GM12865 (cell line): ENCODE data around the gene PRIMPOL.
"Not testable (repeated sequence)": the region's sequence is repeated elsewhere in the genome, so short reads cannot be mapped to it uniquely, and the experiment has no call there.

ENCODE experiments used
- DNase-seq: peaks from one replicate; pipeline ENCODE4 v3.0.0; 2010; ENCODE audit warnings: low read depth
- H3K4me3 ChIP-seq: 2 replicates; pipeline ENCODE4 v1.5.1; 2011; ENCODE audit warnings: mild to moderate bottlenecking, low read depth, low read length, control low read depth
- TF ChIP-seq, protein P1 (sequence below): IDR thresholded peaks from 2 replicates; pipeline ENCODE4 v1.5.1; 2011; ENCODE audit warnings: low read length, control low read depth, low read depth, inconsistent platforms; ENCODE audit not compliant: insufficient read depth; ENCODE audit errors: missing control alignments

PRIMPOL gene

DNA sequence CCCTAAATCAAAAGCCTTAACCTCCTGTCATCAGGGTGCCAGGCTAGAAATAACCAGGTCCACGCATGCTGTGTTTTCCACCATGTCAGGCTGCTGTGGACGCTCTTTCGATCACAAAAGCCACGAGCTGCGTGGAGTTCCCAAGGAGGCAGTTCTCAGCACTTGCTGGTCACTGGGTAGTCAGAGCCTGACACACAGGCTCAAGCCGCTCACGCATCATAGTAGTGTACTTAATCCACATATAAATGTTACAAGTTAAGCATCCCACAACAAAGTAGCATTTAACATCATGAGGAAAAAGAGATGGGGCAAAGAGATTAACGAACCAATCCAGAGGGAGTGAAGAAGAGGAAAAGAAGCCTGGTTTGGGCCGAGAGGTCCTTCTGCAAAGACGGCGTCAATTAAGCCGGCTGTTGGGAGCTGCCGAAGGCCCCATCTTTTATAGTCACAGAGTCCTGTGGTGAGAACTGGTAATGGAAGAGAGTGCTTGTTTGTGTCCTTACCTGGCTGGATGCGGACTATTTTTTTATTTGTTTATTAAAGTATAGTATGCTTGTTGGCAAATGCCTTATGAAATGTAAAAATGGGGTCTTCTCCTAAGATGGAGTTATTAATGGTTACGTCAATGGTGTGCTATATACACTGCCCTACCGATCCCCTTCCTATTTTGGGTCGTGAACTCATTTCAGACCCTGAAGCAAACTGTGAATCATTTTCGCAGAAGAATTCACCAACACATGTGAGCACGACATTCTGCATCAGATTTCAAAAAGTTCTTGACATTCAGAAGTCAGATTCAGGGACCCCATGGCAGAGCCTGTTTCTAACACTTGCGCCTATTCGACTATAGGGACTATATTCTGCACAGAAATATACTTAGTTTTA is 675 bp downstream of the PRIMPOL start:
- TF ChIP-seq, protein P1, sequence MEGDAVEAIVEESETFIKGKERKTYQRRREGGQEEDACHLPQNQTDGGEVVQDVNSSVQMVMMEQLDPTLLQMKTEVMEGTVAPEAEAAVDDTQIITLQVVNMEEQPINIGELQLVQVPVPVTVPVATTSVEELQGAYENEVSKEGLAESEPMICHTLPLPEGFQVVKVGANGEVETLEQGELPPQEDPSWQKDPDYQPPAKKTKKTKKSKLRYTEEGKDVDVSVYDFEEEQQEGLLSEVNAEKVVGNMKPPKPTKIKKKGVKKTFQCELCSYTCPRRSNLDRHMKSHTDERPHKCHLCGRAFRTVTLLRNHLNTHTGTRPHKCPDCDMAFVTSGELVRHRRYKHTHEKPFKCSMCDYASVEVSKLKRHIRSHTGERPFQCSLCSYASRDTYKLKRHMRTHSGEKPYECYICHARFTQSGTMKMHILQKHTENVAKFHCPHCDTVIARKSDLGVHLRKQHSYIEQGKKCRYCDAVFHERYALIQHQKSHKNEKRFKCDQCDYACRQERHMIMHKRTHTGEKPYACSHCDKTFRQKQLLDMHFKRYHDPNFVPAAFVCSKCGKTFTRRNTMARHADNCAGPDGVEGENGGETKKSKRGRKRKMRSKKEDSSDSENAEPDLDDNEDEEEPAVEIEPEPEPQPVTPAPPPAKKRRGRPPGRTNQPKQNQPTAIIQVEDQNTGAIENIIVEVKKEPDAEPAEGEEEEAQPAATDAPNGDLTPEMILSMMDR, result no peak
- peak; percentile 46 for DNase-seq
- peak overlapping the region; percentile 89 for H3K4me3 ChIP-seq

DNA sequence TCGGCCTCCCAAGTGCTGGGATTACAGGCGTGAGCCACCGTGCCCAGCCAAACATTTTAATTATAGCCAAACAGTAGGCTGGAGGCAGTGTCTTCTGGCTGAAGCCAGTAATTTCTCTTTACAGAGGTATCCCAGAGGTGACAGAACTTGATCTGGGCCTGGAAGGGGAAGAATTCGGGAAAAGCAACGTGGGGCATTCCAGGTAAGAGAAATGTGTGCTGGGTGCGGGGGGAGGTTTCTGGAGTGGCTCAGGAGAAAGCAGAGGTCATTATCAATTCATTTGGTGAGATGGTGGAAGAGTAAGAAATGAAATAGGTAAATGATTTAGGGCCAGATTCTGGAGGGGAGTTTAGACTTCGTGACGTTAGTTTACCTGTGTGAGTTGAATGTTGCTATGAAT is 2.4 kb downstream of the PRIMPOL start:
- H3K4me3 ChIP-seq, result no peak overlapping the region
- TF ChIP-seq, protein P1, result no peak
- no peak for DNase-seq

DNA sequence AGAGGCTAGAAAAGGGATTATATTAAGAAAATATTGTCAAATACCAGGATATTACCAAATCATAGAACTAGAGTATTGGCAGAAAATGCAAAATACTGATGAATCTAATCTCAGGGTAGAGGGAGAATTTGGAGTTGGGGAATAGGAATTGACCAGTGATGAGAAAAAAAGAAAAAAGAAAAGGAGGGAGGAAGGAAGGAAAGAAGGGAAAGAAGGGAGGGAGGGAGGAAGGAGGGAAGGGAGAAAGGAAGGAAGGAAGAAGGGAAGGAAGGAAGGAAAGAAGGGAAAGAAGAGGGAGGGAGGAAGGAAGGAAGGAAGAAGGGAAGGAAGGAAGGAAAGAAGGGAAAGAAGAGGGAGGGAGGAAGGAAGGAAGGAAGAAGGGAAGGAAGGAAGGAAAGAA is 3.1 kb downstream of the PRIMPOL start:
- not testable (repeated sequence) for H3K4me3 ChIP-seq, DNase-seq

DNA sequence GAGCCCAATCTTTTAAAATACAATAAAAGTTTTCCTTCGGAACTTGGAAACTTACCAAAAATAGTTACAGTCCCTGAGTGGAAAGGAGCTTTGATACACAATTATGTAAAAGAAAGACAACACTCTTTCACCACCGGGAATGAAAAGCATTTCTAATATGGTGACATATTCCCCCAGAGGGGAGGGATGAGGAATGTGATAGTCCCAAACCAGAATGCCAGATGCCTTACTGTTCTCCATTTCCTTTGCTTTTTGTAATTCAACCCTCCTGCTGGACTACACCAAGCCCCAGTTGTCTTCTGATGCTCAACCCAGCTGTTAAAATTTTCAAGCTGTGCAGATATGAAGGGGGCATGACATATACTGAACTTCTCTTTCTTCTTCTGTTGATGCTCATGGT is 4.1 kb downstream of the PRIMPOL start:
- DNase-seq, result no peak
- TF ChIP-seq, protein P1, result no peak
- no peak overlapping the region for H3K4me3 ChIP-seq

DNA sequence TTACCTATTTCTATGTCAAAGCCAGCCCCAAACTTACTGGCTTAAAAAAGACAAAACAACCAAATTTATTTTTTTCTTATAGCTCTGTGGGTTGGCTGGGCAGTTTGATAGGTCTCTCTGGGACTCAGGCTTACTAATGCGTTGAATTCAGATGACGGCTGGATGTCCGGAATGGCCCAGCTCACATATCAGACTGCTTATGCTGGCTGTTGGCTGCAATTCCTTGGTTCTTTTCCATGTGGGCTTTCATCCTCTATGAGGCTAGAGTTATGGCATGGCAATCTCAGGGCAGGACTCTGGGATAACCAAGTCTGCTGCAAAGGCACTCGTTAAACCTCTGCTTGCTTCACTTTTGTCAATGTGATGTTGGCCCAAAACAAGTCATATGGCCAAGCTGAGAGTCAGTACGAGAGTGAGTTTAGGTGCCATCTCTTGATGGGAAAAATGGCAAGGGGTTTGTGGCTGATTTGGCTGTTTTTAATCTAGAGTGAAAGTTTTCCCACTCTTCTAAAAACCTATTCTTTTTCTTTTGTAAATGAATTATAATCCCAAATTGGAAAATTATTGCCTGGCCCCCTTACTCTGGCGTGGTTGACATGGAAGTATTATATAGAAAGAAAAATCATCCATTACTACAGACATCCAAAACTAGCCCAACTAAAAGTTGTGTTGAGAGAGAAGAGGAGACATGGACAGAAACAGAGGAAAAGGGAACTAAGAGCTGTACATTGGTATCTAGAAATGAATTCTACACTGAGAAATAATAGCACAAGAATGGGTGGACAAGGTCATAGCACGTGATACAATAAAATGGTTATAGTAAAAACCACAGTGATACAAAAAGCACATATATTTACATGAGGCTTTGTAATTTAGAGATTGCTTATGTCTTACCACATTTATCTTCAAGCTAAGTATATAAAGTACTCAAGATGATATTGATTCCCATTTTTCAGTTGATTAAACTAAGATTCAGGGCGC is 6.6 kb downstream of the PRIMPOL start:
- TF ChIP-seq, protein P1, result no peak
- no peak overlapping the region for H3K4me3 ChIP-seq
- no peak for DNase-seq

DNA sequence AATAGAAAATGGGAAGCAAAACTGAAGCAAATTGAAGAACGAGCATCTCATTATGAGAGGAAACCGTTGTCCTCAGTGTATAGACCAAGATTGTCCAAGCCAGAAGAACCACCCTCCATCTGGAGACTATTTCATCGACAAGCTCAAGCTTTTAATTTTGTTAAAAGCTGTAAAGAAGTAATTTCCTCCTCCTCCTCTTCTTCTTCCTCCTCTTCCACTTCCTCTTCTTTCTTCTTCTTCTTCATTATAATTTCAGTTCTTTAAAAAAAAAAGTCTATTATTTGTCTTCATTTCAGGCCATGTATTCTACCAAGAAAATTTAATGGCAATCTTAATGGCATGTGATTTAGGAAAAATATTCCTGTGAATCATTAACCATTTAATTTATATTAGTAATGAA is 7.6 kb downstream of the PRIMPOL start:
- no peak overlapping the region for H3K4me3 ChIP-seq
- no peak for DNase-seq
- TF ChIP-seq, protein P1, result no peak

DNA sequence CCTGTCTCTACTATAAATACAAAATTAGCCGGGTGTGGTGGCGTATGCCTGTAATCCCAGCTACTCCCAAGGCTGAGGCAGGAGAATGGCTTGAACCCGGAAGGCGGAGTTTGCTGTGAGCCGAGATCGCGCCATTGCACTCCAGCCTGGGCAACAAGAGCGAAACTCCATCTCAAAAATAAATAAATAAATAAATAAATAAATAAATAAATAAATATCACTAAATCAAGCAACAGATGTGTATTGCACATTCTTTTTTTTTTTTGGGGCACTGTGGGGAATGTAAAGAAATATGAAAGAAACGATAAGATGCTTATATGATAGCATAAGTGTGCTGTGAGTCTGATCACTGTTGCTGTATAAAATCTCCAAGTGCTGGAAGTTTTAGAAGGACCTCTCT is 8.3 kb downstream of the PRIMPOL start:
- DNase-seq, H3K4me3 ChIP-seq: not testable (repeated sequence)
